Measurements from ENCODE around the gene PTPRF. TPM values are rescaled to one million over a fixed set of nuclear protein-coding genes. Genes with fewer than 3 reads are reported as not detected.

The PTPRF gene
- total RNA-seq, 2 donors from 2014 or later, result 203 to 250 TPM

DNA sequence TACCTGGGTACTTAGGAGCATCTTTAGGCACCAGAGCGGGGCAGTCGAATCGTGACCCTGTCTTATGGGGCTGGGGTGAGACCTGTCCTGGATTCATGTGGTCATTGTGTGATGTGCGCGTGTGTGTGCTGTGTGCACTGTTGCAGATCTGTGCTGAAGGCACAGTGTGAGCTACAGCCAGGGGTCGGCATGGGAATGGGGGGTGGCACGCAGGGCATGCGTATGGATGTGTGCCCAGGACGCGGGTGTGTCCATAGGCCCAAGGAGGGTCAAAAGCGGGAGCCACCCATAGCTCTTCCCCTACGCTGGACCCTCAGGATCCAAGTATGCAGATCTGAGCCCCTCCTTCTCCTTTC lies 14.6 kb downstream of the PTPRF start:
- TF ChIP-seq, protein P1, sequence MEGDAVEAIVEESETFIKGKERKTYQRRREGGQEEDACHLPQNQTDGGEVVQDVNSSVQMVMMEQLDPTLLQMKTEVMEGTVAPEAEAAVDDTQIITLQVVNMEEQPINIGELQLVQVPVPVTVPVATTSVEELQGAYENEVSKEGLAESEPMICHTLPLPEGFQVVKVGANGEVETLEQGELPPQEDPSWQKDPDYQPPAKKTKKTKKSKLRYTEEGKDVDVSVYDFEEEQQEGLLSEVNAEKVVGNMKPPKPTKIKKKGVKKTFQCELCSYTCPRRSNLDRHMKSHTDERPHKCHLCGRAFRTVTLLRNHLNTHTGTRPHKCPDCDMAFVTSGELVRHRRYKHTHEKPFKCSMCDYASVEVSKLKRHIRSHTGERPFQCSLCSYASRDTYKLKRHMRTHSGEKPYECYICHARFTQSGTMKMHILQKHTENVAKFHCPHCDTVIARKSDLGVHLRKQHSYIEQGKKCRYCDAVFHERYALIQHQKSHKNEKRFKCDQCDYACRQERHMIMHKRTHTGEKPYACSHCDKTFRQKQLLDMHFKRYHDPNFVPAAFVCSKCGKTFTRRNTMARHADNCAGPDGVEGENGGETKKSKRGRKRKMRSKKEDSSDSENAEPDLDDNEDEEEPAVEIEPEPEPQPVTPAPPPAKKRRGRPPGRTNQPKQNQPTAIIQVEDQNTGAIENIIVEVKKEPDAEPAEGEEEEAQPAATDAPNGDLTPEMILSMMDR (conservative IDR thresholded peaks at IDR 0.05), result no peak
- H3K4me1 ChIP-seq (ENCODE audit: control insufficient read depth, insufficient read depth, low read length), result peaks cover 20% of the 10 kb centered on the region
- H3K36me3 Mint-ChIP-seq (ENCODE audit: low read depth), result peaks cover 16% of the 10 kb centered on the region
- no peak overlapping the region for H3K4me3 ChIP-seq (ENCODE audit: low read length)
- peak overlapping the region; percentile 67 for H3K27ac Mint-ChIP-seq
- H3K9ac ChIP-seq (ENCODE audit: extremely low read depth, low read length, poor library complexity, severe bottlenecking), result no peak overlapping the region
- DNase-seq, result no peak
- no peaks in the 10 kb centered on the region for H3K27me3 ChIP-seq (ENCODE audit: control insufficient read depth, insufficient read depth, low read length, poor library complexity, severe bottlenecking)
- 82 to 89% methylated on average over 7 to 12 of the region's 12 CpGs for WGBS, 2 experiments (ENCODE audit: insufficient coverage in 1 of 2, insufficient read length in 1 of 2)
- peaks cover 47% of the 10 kb centered on the region for H3K36me3 ChIP-seq (ENCODE audit: control insufficient read depth, insufficient read depth, low read length)
- H3K9me3 ChIP-seq (ENCODE audit: control insufficient read depth, low read length), result no peaks in the 10 kb centered on the region
- H3K27me3 Mint-ChIP-seq (ENCODE audit: insufficient read depth), result no peaks in the 10 kb centered on the region
- peaks cover 58% of the 10 kb centered on the region for H3K4me1 Mint-ChIP-seq
- no peaks in the 10 kb centered on the region for H3K9me3 Mint-ChIP-seq
- H3K27ac ChIP-seq (ENCODE audit: low read depth, low read length), result no peak overlapping the region
- H3K4me3 Mint-ChIP-seq, result peak overlapping the region; percentile 32

DNA sequence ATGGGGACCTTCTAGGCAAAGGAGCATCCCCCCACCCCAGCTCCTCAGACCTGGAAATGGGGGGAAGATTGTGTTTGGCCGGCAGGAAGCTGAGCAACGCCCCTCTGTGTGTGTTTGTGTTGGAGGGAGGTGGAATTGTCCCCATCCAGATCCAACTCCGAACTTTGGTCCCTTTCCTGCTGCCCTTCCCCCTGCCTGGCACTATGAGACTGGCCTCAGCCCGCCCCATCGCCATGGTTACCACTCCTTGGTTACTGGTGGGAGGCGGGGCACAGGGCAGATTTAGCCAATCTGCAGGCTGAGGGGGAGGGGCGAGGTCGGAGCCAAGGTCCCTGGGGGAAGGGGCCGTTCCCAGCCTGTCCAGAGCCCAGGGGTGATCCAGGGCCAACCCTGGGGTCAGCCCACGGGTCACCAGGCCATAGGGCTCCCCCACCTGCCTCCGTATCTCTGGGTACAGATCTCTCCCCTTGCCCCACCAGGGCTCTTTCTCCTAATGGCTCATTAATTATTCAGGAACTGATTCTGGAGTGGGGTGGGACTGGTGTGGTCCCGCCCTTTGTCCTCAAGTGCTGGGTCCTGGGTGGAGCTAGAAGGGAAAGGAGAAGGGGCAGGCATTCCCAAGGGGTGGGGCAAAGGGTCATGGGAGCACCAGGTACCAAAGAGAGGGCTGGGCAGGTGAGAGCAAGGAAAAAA lies 15.2 kb downstream of the PTPRF start:
- Mint-ChIP-seq H3K4me3 (peak overlapping the region; percentile 32), H3K36me3 (ENCODE audit: low read depth) (peaks cover 16% of the 10 kb centered on the region), H3K9me3 (no peaks in the 10 kb centered on the region), H3K27me3 (ENCODE audit: insufficient read depth) (no peaks in the 10 kb centered on the region), H3K4me1 (peaks cover 64% of the 10 kb centered on the region), H3K27ac (peak overlapping the region; percentile 91)
- peaks cover 20% of the 10 kb centered on the region for H3K4me1 ChIP-seq (ENCODE audit: control insufficient read depth, insufficient read depth, low read length)
- H3K9me3 ChIP-seq (ENCODE audit: control insufficient read depth, low read length), result no peaks in the 10 kb centered on the region
- no peak overlapping the region for H3K4me3 ChIP-seq (ENCODE audit: low read length)
- no peak overlapping the region for H3K9ac ChIP-seq (ENCODE audit: extremely low read depth, low read length, poor library complexity, severe bottlenecking)
- H3K36me3 ChIP-seq (ENCODE audit: control insufficient read depth, insufficient read depth, low read length), result peaks cover 42% of the 10 kb centered on the region
- no peaks in the 10 kb centered on the region for H3K27me3 ChIP-seq (ENCODE audit: control insufficient read depth, insufficient read depth, low read length, poor library complexity, severe bottlenecking)
- peak overlapping the region; percentile 65 for H3K27ac ChIP-seq (ENCODE audit: low read depth, low read length)
- TF ChIP-seq, protein P1 (conservative IDR thresholded peaks at IDR 0.05), result no peak
- peak; percentile 98 for DNase-seq
- 24 to 25% methylated on average over 4 to 10 of the region's 12 CpGs for WGBS, 2 experiments (ENCODE audit: insufficient coverage in 1 of 2, insufficient read length in 1 of 2)

DNA sequence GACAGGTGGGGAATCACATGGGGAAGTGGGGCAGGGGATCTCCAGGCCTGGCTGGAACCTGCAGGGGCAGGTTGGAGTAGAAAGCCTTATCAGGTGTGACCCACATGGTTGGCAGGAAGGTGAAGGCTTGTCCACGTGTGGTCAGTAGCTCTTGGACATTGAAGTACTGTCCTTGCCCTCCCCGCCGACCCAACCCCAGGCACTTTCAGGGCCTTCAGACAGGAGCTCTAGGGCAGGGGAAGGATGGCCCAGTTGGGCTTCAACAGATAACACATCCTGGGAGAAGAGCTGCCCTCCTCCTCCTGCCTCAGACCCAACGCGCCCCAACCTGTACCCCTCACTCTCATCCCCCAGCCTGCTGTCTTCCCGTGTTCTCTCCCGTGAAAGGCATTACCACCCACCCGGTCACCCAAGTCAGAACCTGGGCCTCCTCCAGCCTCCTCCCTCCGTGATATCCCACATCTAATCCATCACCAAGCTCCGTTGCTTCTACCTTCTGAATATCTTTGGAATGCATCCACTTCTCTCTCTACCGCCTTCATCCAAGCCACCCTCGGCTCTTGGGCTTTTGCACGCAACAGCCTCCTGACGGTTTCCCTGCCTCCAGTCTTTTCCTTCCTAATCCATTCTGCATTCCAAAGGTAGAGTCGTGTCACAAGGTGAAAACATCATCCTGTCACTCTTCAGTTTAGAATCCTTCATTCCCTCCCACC lies 15.9 kb downstream of the PTPRF start:
- Mint-ChIP-seq H3K4me3 (peak overlapping the region; percentile 32), H3K4me1 (peaks cover 67% of the 10 kb centered on the region), H3K27me3 (ENCODE audit: insufficient read depth) (no peaks in the 10 kb centered on the region), H3K27ac (peak overlapping the region; percentile 91), H3K9me3 (no peaks in the 10 kb centered on the region), H3K36me3 (ENCODE audit: low read depth) (peaks cover 16% of the 10 kb centered on the region)
- Histone ChIP-seq H3K9me3 (ENCODE audit: control insufficient read depth, low read length) (no peaks in the 10 kb centered on the region), H3K27me3 (ENCODE audit: control insufficient read depth, insufficient read depth, low read length, poor library complexity, severe bottlenecking) (no peaks in the 10 kb centered on the region), H3K36me3 (ENCODE audit: control insufficient read depth, insufficient read depth, low read length) (peaks cover 40% of the 10 kb centered on the region), H3K4me3 (ENCODE audit: low read length) (no peak overlapping the region), H3K9ac (ENCODE audit: extremely low read depth, low read length, poor library complexity, severe bottlenecking) (no peak overlapping the region), H3K4me1 (ENCODE audit: control insufficient read depth, insufficient read depth, low read length) (peaks cover 20% of the 10 kb centered on the region), H3K27ac (ENCODE audit: low read depth, low read length) (no peak overlapping the region)
- WGBS, 2 experiments (ENCODE audit: insufficient coverage in 1 of 2, insufficient read length in 1 of 2), result 92% methylated on average over 10 to 15 of the region's 15 CpGs
- TF ChIP-seq, protein P1 (conservative IDR thresholded peaks at IDR 0.05), result no peak
- DNase-seq, result no peak
